Esophagus muscularis mucosa (tissue), 4 donors: ENCODE measurements around the gene DLEU7. TPM values are rescaled to one million over a fixed set of nuclear protein-coding genes. Genes with fewer than 3 reads are reported as not detected.

Source experiments
- DNase-seq: peaks from one replicate; pipeline ENCODE4 v3.0.0-alpha.2; 2017; ENCODE audit errors: extremely low spot score
- H3K27ac ChIP-seq, 4 donors: fragments of 200-600 bp; sonication (generic); replicated peaks in 1 of 4; 1 replicate in 3 of 4; 2 replicates in 1 of 4; pipeline ENCODE4 v1.5.1; 2016 to 2019; ENCODE audit warnings: mild to moderate bottlenecking in 1 of 4
- H3K27me3 ChIP-seq, 4 donors: fragments of 200-600 bp; sonication (generic); one replicate each; pipeline versions ENCODE4 v1.5.1 to v1.6.0; 2016 to 2019
- H3K36me3 ChIP-seq, 4 donors: fragments of 200-600 bp; sonication (generic); one replicate each; pipeline ENCODE4 v1.5.1; 2016 to 2019
- H3K4me1 ChIP-seq, 4 donors: fragments of 200-600 bp; sonication (generic); one replicate each; pipeline ENCODE4 v1.5.1; 2016 to 2019
- H3K4me3 ChIP-seq, 4 donors: fragments of 200-600 bp; sonication (generic); 1 replicate in 2 of 4; 2 replicates in 2 of 4; pipeline ENCODE4 v1.5.1; 2016 to 2019; ENCODE audit warnings: mild to moderate bottlenecking in 4 of 4, moderate library complexity in 1 of 4
- H3K9me3 ChIP-seq, 4 donors: fragments of 200-600 bp; sonication (generic); 1 replicate in 3 of 4; 2 replicates in 1 of 4; pipeline ENCODE4 v1.5.1; 2016 to 2019
- EP300 ChIP-seq: sonication (generic); formaldehyde crosslinking; IDR thresholded peaks from one replicate; pipeline ENCODE4 v1.6.1; 2017; ENCODE audit warnings: antibody characterized with exemption
- POLR2A ChIP-seq: fragments of 450-650 bp; IDR thresholded peaks from one replicate; pipeline ENCODE4 v1.6.1; 2017; ENCODE audit warnings: antibody characterized with exemption, moderate library complexity, mild to moderate bottlenecking, low read depth
- POLR2AphosphoS5 ChIP-seq, 2 donors: sonication (generic); formaldehyde crosslinking; IDR thresholded peaks; one replicate each; pipeline ENCODE4 v1.6.1; 2017; ENCODE audit warnings: antibody characterized with exemption in 2 of 2
- WGBS: methylation state at CpG from one replicate; pipeline ENCODE4 v1.1.5; 2018; 5-methylcytosine and 5-hydroxymethylcytosine counted together
- intact Hi-C: fragments of 100-400 bp; cut with DNase I; formaldehyde crosslinking; loops from one replicate; pipeline ENCODE4 v1.15.1; 2023
- total RNA-seq, 4 donors: library from RNA; depleted of rRNA; stranded (reverse); fragments of >200 nt; gene quantifications; one replicate each; pipeline versions ENCODE4 v1.1.0 to v1.2.1, GENCODE V29; 2016
- TF ChIP-seq, protein P1 (sequence below), 3 experiments: fragments of 200-600 bp in 2 of 3; fragments of 450-650 bp in 1 of 3; sonication (generic) in 2 of 3; IDR thresholded peaks; one replicate each; pipeline ENCODE4 v1.5.1; 2017 to 2019; ENCODE audit warnings: antibody characterized with exemption in 3 of 3, mild to moderate bottlenecking in 2 of 3, moderate library complexity in 1 of 3

DLEU7 gene
- total RNA-seq, 4 donors from 2014 or later, result 0.17 to 0.42 TPM; not detected in 2

DNA sequence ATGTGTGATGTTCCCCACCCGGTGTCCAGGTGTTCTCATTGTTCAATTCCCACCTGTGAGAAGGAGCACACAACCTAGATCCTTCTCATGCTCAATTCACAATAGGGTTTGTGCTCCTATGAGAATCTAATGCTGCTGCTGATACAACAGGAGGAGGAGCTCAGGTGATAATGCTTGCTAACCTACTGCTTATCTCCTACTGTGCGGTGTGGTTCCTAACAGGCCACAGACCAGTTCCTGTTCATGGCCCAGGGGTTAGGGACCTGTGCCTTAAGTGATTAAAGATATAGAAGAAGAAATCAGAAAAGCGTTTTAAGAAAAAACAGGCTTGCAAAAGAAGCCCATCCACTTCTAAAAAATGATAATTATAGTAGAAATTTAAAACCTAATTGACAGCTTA lies 17.5 kb downstream of the DLEU7 start:
- H3K36me3 ChIP-seq, result no peaks in the 10 kb centered on the region
- intact Hi-C loops, result no loop called here
- no peaks in the 10 kb centered on the region for H3K9me3 ChIP-seq
- DNase-seq, result no peak
- TF ChIP-seq POLR2AphosphoS5 (IDR thresholded peaks at IDR 0.05), result no peak
- TF ChIP-seq, protein P1, sequence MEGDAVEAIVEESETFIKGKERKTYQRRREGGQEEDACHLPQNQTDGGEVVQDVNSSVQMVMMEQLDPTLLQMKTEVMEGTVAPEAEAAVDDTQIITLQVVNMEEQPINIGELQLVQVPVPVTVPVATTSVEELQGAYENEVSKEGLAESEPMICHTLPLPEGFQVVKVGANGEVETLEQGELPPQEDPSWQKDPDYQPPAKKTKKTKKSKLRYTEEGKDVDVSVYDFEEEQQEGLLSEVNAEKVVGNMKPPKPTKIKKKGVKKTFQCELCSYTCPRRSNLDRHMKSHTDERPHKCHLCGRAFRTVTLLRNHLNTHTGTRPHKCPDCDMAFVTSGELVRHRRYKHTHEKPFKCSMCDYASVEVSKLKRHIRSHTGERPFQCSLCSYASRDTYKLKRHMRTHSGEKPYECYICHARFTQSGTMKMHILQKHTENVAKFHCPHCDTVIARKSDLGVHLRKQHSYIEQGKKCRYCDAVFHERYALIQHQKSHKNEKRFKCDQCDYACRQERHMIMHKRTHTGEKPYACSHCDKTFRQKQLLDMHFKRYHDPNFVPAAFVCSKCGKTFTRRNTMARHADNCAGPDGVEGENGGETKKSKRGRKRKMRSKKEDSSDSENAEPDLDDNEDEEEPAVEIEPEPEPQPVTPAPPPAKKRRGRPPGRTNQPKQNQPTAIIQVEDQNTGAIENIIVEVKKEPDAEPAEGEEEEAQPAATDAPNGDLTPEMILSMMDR (IDR thresholded peaks at IDR 0.05), result no peak
- TF ChIP-seq POLR2A, result no peak
- TF ChIP-seq EP300, result no peak
- no peak overlapping the region for H3K27ac ChIP-seq
- H3K27me3 ChIP-seq, result no peaks in the 10 kb centered on the region
- H3K4me1 ChIP-seq, result no peaks in the 10 kb centered on the region
- 89% methylated on average over 3 of the region's 3 CpGs for WGBS
- H3K4me3 ChIP-seq, result no peak overlapping the region

DNA sequence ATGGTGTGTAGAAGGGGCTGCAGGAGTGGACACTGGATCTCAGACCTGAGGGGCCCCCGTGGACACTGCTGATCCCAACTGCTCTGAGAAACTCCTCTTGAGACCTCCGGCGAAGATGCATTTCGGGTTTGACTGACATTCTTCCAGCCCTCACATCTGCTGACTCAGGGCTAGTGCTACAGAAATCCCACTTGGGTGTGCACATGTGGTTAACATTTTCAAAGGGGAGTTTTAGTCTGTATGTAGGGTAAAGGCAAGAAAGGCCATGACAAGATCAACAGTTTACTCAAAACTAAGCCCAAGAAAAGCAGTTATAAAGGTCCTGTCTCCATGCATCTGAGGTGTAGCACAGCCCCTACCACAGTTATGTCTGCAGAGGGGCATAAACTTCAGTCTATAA lies 31.2 kb downstream of the DLEU7 start:
- peaks cover 0 to 3% (median 0%) of the 10 kb centered on the region in 4 donors for H3K4me1 ChIP-seq
- no peaks in the 10 kb centered on the region for H3K9me3 ChIP-seq
- no peak overlapping the region for H3K4me3 ChIP-seq
- no peaks in the 10 kb centered on the region for H3K36me3 ChIP-seq
- 72% methylated on average over 4 of the region's 4 CpGs for WGBS
- no peak overlapping the region for H3K27ac ChIP-seq
- no peak for DNase-seq
- H3K27me3 ChIP-seq, result no peaks in the 10 kb centered on the region
- intact Hi-C loops, result no loop called here
- TF ChIP-seq POLR2AphosphoS5 (IDR thresholded peaks at IDR 0.05), result no peak
- TF ChIP-seq EP300, result no peak
- TF ChIP-seq, protein P1 (IDR thresholded peaks at IDR 0.05), result no peak
- TF ChIP-seq POLR2A, result no peak

DNA sequence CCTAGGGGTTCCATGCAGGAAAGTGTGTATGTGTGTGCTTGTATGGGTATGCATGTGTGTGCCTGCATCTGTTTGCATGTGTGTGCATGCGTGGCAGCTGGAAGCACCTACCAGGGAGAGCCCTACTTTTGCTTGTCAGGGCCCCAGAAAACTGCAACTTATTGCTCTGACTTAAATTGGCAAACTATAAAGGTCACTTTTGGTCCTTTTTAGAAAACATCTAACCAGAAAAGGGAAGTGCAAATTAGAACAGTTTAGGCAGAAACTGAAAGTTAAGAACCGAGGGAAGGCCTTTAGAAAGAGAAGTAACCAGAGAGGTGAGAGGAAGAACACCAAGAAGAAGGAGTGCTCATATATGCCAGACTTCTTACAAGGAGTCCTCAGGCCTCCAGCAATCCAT lies 32.5 kb downstream of the DLEU7 start:
- H3K4me1 ChIP-seq, result peaks cover 0 to 3% (median 0%) of the 10 kb centered on the region in 4 donors
- DNase-seq, result no peak
- WGBS, result 63% methylated on average over 2 of the region's 2 CpGs
- H3K36me3 ChIP-seq, result no peaks in the 10 kb centered on the region
- no peaks in the 10 kb centered on the region for H3K9me3 ChIP-seq
- H3K27me3 ChIP-seq, result no peaks in the 10 kb centered on the region
- H3K27ac ChIP-seq, result no peak overlapping the region
- no peak overlapping the region for H3K4me3 ChIP-seq
- TF ChIP-seq EP300, result no peak
- TF ChIP-seq POLR2AphosphoS5 (IDR thresholded peaks at IDR 0.05), result no peak
- no peak for TF ChIP-seq POLR2A
- TF ChIP-seq, protein P1 (IDR thresholded peaks at IDR 0.05), result no peak
- intact Hi-C loops, result no loop called here

DNA sequence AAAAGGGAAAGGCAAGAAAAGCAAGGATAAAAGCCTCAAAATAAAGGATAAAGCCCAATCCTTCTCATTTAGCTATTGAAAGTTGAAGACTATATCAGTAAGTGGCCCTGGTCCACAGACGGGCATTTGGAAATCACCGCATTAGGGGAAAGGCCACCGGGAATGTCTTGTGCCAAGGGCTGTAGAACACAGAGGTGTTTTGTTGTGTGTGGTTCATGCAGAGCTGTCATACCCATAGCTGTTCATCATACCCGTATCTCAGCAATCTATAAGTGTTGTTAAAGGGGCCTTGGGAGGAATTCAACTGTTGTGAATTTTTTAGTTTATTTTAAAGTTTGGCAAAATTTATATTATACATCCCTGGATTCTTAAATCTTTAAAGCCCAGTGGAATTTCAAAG lies 33.0 kb downstream of the DLEU7 start:
- H3K9me3 ChIP-seq, result peaks cover 0 to 4% (median 0%) of the 10 kb centered on the region in 4 donors
- H3K4me3 ChIP-seq, result no peak overlapping the region
- H3K27ac ChIP-seq, result no peak overlapping the region
- H3K4me1 ChIP-seq, result peaks cover 0 to 3% (median 0%) of the 10 kb centered on the region in 4 donors
- no peak for DNase-seq
- 96% methylated on average over 4 of the region's 4 CpGs for WGBS
- no peaks in the 10 kb centered on the region for H3K36me3 ChIP-seq
- TF ChIP-seq, protein P1 (IDR thresholded peaks at IDR 0.05), result no peak
- no peak for TF ChIP-seq POLR2AphosphoS5 (IDR thresholded peaks at IDR 0.05)
- TF ChIP-seq EP300, result no peak
- TF ChIP-seq POLR2A, result no peak
- intact Hi-C loops, result no loop called here
- H3K27me3 ChIP-seq, result no peaks in the 10 kb centered on the region
